ENCODE data around the gene GDA.

DNA sequence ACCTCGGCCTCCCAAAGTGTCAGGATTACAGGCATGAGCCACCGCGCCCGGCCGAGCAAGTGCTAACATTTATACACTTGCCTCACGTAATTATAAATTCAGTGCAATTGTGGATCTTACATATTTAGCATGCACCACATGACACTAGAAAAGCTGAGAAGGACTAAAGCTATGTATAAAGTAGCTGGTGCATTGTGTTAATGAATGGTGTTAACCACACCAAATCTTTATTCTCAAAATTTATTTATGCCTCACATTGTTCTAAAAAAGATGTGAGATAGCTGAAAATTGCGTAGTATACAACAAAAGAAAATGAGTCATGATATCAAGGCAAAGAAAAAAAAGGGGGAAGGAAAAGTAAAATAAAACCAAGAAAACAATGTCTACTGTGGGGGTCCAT is 54.8 kb downstream of the GDA start:
- TF ChIP-seq, protein P1, sequence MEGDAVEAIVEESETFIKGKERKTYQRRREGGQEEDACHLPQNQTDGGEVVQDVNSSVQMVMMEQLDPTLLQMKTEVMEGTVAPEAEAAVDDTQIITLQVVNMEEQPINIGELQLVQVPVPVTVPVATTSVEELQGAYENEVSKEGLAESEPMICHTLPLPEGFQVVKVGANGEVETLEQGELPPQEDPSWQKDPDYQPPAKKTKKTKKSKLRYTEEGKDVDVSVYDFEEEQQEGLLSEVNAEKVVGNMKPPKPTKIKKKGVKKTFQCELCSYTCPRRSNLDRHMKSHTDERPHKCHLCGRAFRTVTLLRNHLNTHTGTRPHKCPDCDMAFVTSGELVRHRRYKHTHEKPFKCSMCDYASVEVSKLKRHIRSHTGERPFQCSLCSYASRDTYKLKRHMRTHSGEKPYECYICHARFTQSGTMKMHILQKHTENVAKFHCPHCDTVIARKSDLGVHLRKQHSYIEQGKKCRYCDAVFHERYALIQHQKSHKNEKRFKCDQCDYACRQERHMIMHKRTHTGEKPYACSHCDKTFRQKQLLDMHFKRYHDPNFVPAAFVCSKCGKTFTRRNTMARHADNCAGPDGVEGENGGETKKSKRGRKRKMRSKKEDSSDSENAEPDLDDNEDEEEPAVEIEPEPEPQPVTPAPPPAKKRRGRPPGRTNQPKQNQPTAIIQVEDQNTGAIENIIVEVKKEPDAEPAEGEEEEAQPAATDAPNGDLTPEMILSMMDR (IDR thresholded peaks at IDR 0.05): no peak
- TF ChIP-seq POLR2A (IDR thresholded peaks at IDR 0.05): no peak

Measured in Peyer's patch (tissue), 4 donors.